Testis (tissue), 2 donors: Measurements from ENCODE around the gene SPIN2A.
"Not testable (repeated sequence)": the region's sequence is repeated elsewhere in the genome, so short reads cannot be mapped to it uniquely, and the experiment has no call there.

Source experiments
- POLR2A ChIP-seq: fragments of 450-650 bp; IDR thresholded peaks from one replicate; pipeline ENCODE4 v1.6.1; 2017; ENCODE audit warnings: antibody characterized with exemption, mild to moderate bottlenecking, moderate library complexity
- TF ChIP-seq, protein P1 (sequence below), 3 experiments: fragments of 450-650 bp in 2 of 3; fragments of 200-600 bp in 1 of 3; sonication (generic) in 1 of 3; IDR thresholded peaks; one replicate each; pipeline ENCODE4 v1.5.1; 2016 to 2019; ENCODE audit warnings: antibody characterized with exemption in 3 of 3, mild to moderate bottlenecking in 2 of 3, moderate library complexity in 1 of 3

DNA sequence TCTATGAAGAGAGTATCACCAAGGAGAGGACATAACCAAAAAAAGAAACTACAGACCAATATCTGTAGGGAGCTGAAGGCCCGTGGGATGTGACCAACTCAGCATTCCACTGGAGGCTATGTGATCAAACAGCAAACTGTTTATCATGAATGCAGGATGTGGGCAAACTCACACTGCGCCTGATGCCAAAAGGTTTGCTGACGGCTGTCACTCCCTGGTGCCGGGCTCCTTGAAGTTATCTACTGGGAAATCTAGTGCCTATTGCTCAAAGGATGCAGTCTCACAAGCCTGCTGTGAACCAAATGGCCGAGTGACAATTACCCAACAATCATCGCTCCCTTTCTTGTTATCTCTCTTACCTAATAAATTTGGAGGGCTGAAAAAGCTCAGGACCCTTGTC, 34.3 kb downstream of the SPIN2A start:
- TF ChIP-seq, protein P1, sequence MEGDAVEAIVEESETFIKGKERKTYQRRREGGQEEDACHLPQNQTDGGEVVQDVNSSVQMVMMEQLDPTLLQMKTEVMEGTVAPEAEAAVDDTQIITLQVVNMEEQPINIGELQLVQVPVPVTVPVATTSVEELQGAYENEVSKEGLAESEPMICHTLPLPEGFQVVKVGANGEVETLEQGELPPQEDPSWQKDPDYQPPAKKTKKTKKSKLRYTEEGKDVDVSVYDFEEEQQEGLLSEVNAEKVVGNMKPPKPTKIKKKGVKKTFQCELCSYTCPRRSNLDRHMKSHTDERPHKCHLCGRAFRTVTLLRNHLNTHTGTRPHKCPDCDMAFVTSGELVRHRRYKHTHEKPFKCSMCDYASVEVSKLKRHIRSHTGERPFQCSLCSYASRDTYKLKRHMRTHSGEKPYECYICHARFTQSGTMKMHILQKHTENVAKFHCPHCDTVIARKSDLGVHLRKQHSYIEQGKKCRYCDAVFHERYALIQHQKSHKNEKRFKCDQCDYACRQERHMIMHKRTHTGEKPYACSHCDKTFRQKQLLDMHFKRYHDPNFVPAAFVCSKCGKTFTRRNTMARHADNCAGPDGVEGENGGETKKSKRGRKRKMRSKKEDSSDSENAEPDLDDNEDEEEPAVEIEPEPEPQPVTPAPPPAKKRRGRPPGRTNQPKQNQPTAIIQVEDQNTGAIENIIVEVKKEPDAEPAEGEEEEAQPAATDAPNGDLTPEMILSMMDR (IDR thresholded peaks at IDR 0.05): not testable (repeated sequence)
- not testable (repeated sequence) for TF ChIP-seq POLR2A
